Lower lobe of right lung (tissue), 2 donors: ENCODE results near the gene PP2D1. TPM values are rescaled to one million over a fixed set of nuclear protein-coding genes. Genes with fewer than 3 reads are reported as not detected.
"Not testable (repeated sequence)": the region's sequence is repeated elsewhere in the genome, so short reads cannot be mapped to it uniquely, and the experiment has no call there.

Experiments used
- ATAC-seq, 2 donors: fragments of 200-7000 bp; cut with Tn5 transposase; one replicate each; pipeline ENCODE4 v1.9.1; 2020 to 2022; ENCODE audit warnings: mild to moderate bottlenecking in 2 of 2, moderate library complexity in 2 of 2
- DNase-seq: peaks from one replicate; pipeline ENCODE4 v3.0.0-alpha.2; 2020
- H3K27ac ChIP-seq: fragments of 200-600 bp; one replicate; pipeline ENCODE4 v1.8.0; 2022
- H3K27me3 ChIP-seq: fragments of 200-600 bp; one replicate; pipeline ENCODE4 v1.8.0; 2022; ENCODE audit warnings: low read depth
- H3K36me3 ChIP-seq: fragments of 200-600 bp; one replicate; pipeline ENCODE4 v1.8.0; 2022; ENCODE audit warnings: mild to moderate bottlenecking
- H3K4me1 ChIP-seq: fragments of 200-600 bp; one replicate; pipeline ENCODE4 v1.8.0; 2022
- H3K4me3 ChIP-seq: fragments of 200-600 bp; one replicate; pipeline ENCODE4 v1.8.0; 2022; ENCODE audit warnings: mild to moderate bottlenecking
- H3K9me3 ChIP-seq: fragments of 200-600 bp; one replicate; pipeline ENCODE4 v1.8.0; 2022
- intact Hi-C: fragments of 100-400 bp; cut with DNase I; formaldehyde crosslinking; loops from one replicate; pipeline ENCODE4 v1.11.0; 2022
- total RNA-seq: library from RNA; stranded (reverse); fragmentation: NEBNext Ultra II Directional; extraction: Animal tissue kit (Norgen Biotek cat#: 25700); gene quantifications from one replicate; pipeline ENCODE4 v1.2.1, GENCODE V29; 2021
- TF ChIP-seq, protein P1 (sequence below): fragments of 200-600 bp; IDR thresholded peaks from one replicate; pipeline ENCODE4 v1.8.0; 2022; ENCODE audit warnings: antibody characterized with exemption, mild to moderate bottlenecking
- donor health status: DM: no; HTN: yes; CAD: no; lungs with severe emphysema.

Gene PP2D1
- total RNA-seq, 1 donor from 2014 or later = not detected

GRCh38 chr3:20023623-20024405 is 11.8 kb upstream of the PP2D1 start:
- Histone ChIP-seq H3K27ac (peak overlapping the region; percentile 41), H3K9me3 (no peaks in the 10 kb centered on the region), H3K4me3 (no peak overlapping the region), H3K36me3 (no peaks in the 10 kb centered on the region), H3K27me3 (no peaks in the 10 kb centered on the region), H3K4me1 (peaks cover 23% of the 10 kb centered on the region)
- TF ChIP-seq, protein P1, sequence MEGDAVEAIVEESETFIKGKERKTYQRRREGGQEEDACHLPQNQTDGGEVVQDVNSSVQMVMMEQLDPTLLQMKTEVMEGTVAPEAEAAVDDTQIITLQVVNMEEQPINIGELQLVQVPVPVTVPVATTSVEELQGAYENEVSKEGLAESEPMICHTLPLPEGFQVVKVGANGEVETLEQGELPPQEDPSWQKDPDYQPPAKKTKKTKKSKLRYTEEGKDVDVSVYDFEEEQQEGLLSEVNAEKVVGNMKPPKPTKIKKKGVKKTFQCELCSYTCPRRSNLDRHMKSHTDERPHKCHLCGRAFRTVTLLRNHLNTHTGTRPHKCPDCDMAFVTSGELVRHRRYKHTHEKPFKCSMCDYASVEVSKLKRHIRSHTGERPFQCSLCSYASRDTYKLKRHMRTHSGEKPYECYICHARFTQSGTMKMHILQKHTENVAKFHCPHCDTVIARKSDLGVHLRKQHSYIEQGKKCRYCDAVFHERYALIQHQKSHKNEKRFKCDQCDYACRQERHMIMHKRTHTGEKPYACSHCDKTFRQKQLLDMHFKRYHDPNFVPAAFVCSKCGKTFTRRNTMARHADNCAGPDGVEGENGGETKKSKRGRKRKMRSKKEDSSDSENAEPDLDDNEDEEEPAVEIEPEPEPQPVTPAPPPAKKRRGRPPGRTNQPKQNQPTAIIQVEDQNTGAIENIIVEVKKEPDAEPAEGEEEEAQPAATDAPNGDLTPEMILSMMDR = no peak
- ATAC-seq (peak; percentile 42 to 68), DNase-seq (no peak)
- intact Hi-C loops = no loop called here

DNA sequence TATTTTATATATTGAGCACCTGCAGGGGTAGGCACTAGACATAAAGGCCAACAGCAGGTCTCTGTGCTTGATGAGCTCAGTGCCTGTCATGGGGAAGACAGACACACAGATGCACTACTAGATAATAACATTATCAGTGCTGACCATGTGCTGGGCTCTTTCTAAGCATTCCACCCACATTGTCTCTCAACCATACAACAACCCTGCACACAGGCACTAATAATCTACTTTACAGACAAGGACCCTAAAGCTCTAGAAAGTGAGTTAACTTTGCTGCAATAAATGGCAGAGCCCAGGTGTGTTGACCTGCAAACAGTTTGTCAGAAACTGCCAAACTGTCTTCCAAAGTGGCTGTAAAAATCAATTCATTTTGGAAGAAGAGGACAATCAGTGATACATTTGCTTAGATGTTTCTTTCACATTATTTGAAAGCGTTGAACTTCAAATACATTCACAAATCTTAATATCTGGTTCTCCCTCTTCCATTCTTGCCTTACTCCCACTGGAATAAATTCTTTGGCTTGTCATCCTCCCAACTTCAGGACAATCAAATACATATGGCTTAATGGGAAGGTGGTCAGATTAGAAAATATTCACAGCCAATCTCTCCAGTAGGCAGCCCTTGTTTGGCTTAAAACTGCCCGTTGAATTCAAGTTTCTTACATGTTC is 11.0 kb upstream of the PP2D1 start:
- TF ChIP-seq, protein P1 = no peak

GRCh38 chr3:20016076-20016475 is 4.0 kb upstream of the PP2D1 start:
- DNase-seq, H3K27ac ChIP-seq, H3K4me1 ChIP-seq, ATAC-seq, intact Hi-C loops, H3K4me3 ChIP-seq, H3K27me3 ChIP-seq, H3K36me3 ChIP-seq, H3K9me3 ChIP-seq: not testable (repeated sequence)

More for the DNA sequence above, 11.0 kb upstream of the PP2D1 start:
- Histone ChIP-seq H3K4me1 (peaks cover 23% of the 10 kb centered on the region), H3K27ac (peak overlapping the region; percentile 41), H3K27me3 (no peaks in the 10 kb centered on the region), H3K4me3 (no peak overlapping the region), H3K36me3 (no peaks in the 10 kb centered on the region), H3K9me3 (no peaks in the 10 kb centered on the region)
- ATAC-seq = no peak
- no peak for DNase-seq
- intact Hi-C loops = no loop called here

DNA sequence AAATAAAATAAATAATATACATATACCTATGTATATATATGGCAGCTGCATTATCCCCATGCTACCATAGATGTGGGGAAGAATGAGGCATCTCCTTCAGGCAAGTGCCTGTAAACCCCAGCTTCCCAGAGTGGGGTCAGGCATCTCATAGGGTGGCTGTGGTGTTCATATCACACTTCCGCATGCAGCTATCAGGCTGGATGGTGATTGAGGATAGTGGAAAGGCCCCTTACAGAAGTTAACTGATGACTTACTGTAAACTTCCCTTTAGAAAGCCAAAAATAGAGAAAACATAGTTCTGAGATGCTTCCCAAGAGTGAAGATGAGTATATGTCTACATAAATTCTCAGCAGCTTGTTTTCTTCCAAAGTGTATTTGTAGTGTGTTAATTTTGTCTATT is 3.5 kb upstream of the PP2D1 start:
- no peaks in the 10 kb centered on the region for H3K4me1 ChIP-seq
- H3K36me3 ChIP-seq = no peaks in the 10 kb centered on the region
- H3K9me3 ChIP-seq = no peaks in the 10 kb centered on the region
- no peak for DNase-seq
- TF ChIP-seq, protein P1 = no peak
- no peak overlapping the region for H3K27ac ChIP-seq
- no peak for ATAC-seq
- intact Hi-C loops = no loop called here
- H3K4me3 ChIP-seq = no peak overlapping the region
- H3K27me3 ChIP-seq = no peaks in the 10 kb centered on the region

DNA sequence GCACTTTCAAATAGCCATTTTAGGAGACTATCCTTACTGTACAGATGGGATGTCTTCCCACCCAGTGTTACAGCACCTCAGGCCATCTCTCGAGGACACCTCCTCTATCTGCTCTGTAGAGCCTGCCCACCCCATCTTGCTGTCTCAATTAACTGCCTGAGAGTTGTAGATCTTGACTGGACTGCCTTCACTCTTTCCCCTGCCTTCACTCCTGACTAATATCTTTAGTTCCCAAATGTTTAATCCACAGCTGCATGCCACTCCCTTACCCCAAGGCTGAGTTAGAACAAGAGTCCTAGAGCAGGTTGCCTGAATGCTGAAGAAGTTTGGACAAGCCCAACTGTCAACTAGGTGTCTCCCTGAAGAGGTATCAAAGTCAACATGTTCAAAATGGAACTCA is 1.3 kb upstream of the PP2D1 start:
- no peaks in the 10 kb centered on the region for H3K36me3 ChIP-seq

More for the DNA sequence above, 1.3 kb upstream of the PP2D1 start:
- TF ChIP-seq, protein P1 = no peak
- Histone ChIP-seq H3K27ac (no peak overlapping the region), H3K9me3 (no peaks in the 10 kb centered on the region), H3K4me1 (no peaks in the 10 kb centered on the region), H3K27me3 (no peaks in the 10 kb centered on the region), H3K4me3 (no peak overlapping the region)
- no peak for DNase-seq
- no peak for ATAC-seq
- intact Hi-C loops = no loop called here
